ENCODE data around the gene KDM1A.

- TF ChIP-seq EP300 (IDR thresholded peaks at IDR 0.05) (no peak), CTCF (IDR thresholded peaks at IDR 0.05) (no peak), POLR2A (IDR thresholded peaks at IDR 0.05) (no peak)
Measured at GRCh38 chr1:23050201-23050600, 30.9 kb downstream of the KDM1A start.

Data from tibial nerve (tissue), 4 donors.